SW480 (cell line): ENCODE results near the gene PGLYRP2.

Experiments used
- DNase-seq: peaks from one replicate; pipeline ENCODE4 v3.0.0-alpha.2; 2016; ENCODE audit warnings: low spot score

Gene PGLYRP2

GRCh38 chr19:15439821-15440641 lies 39.3 kb downstream of the PGLYRP2 start:
- no peak for DNase-seq

- no peak for DNase-seq
These were observed 40.1 kb downstream of the PGLYRP2 start for GRCh38 chr19:15439078-15439799.

- DNase-seq = no peak
These were observed 40.7 kb downstream of the PGLYRP2 start for GRCh38 chr19:15438577-15438976.

- no peak for DNase-seq
These were observed 41.2 kb downstream of the PGLYRP2 start for GRCh38 chr19:15438124-15438496.

- DNase-seq = no peak
These were observed 41.8 kb downstream of the PGLYRP2 start for GRCh38 chr19:15437355-15438123.

GRCh38 chr19:15436826-15437110 lies 42.5 kb downstream of the PGLYRP2 start:
- no peak for DNase-seq

GRCh38 chr19:15436012-15436825 lies 43.1 kb downstream of the PGLYRP2 start:
- no peak for DNase-seq

GRCh38 chr19:15433519-15434069 lies 45.7 kb downstream of the PGLYRP2 start:
- DNase-seq = no peak

GRCh38 chr19:15432629-15433518 lies 46.4 kb downstream of the PGLYRP2 start:
- peak; percentile 86 for DNase-seq

GRCh38 chr19:15432018-15432494 lies 47.2 kb downstream of the PGLYRP2 start:
- no peak for DNase-seq

GRCh38 chr19:15431396-15432017 lies 47.8 kb downstream of the PGLYRP2 start:
- no peak for DNase-seq

- DNase-seq = no peak
These were observed 48.7 kb downstream of the PGLYRP2 start for GRCh38 chr19:15430526-15431120.

- no peak for DNase-seq
These were observed 49.4 kb downstream of the PGLYRP2 start for GRCh38 chr19:15429825-15430467.

- no peak for DNase-seq
These were observed 50.1 kb downstream of the PGLYRP2 start for GRCh38 chr19:15428956-15429824.

GRCh38 chr19:15427991-15428471 lies 51.3 kb downstream of the PGLYRP2 start:
- no peak for DNase-seq

GRCh38 chr19:15427350-15427700 lies 52.0 kb downstream of the PGLYRP2 start:
- no peak for DNase-seq

- no peak for DNase-seq
These were observed 52.6 kb downstream of the PGLYRP2 start for GRCh38 chr19:15426485-15427349.
